Ascending aorta (tissue), 2 donors: Measurements from ENCODE around the gene ARHGAP15. TPM values are rescaled to one million over a fixed set of nuclear protein-coding genes. Genes with fewer than 3 reads are reported as not detected.
A peak's percentile ranks its signal among the peaks of the same experiment; 100 is the strongest.

Experiments used
- DNase-seq, 2 donors: peaks; one replicate each; pipeline ENCODE4 v3.0.0-alpha.2; 2019; ENCODE audit warnings: low spot score in 2 of 2
- H3K27ac ChIP-seq, 2 donors: fragments of 200-600 bp; sonication (generic); one replicate each; pipeline ENCODE4 v1.5.1; 2016 to 2017; ENCODE audit warnings: mild to moderate bottlenecking in 1 of 2
- H3K27me3 ChIP-seq: fragments of 200-600 bp; sonication (generic); one replicate; pipeline ENCODE4 v1.5.1; 2017
- H3K36me3 ChIP-seq, 2 donors: fragments of 200-600 bp; sonication (generic); one replicate each; pipeline ENCODE4 v1.5.1; 2016
- H3K4me1 ChIP-seq, 2 donors: fragments of 200-600 bp; sonication (generic); one replicate each; pipeline ENCODE4 v1.5.1; 2016 to 2017; ENCODE audit warnings: mild to moderate bottlenecking in 1 of 2
- H3K4me3 ChIP-seq, 2 donors: fragments of 200-600 bp; sonication (generic); one replicate each; pipeline ENCODE4 v1.5.1; 2016 to 2017; ENCODE audit warnings: mild to moderate bottlenecking in 1 of 2
- H3K9me3 ChIP-seq, 2 donors: fragments of 200-600 bp; sonication (generic); one replicate each; pipeline ENCODE4 v1.5.1; 2016
- CTCF ChIP-seq, 3 experiments: fragments of 200-600 bp in 2 of 3; fragments of 450-650 bp in 1 of 3; sonication (generic) in 2 of 3; IDR thresholded peaks; one replicate each; pipeline ENCODE4 v1.5.1; 2016 to 2019; ENCODE audit warnings: antibody characterized with exemption in 3 of 3, mild to moderate bottlenecking in 1 of 3, moderate library complexity in 1 of 3
- intact Hi-C: fragments of 100-400 bp; cut with DNase I; formaldehyde crosslinking; loops from one replicate; pipeline ENCODE4 v1.15.1; 2023
- total RNA-seq: library from RNA; depleted of rRNA; stranded (reverse); fragments of >200 nt; gene quantifications from one replicate; pipeline ENCODE4 v1.1.0, GENCODE V29; 2016

ARHGAP15 gene
- total RNA-seq, 1 donor from 2014 or later = 1.4 TPM

- DNase-seq = no peak
- Histone ChIP-seq H3K27me3 (no peaks in the 10 kb centered on the region), H3K4me3 (no peak overlapping the region), H3K27ac (no peak overlapping the region), H3K36me3 (no peaks in the 10 kb centered on the region), H3K4me1 (no peaks in the 10 kb centered on the region), H3K9me3 (no peaks in the 10 kb centered on the region)
- no peak for TF ChIP-seq CTCF (IDR thresholded peaks at IDR 0.05)
- intact Hi-C loops = loop anchor here (2.0 kb wide), 1 partner anchor 57 kb away; no protein-coding TSS in a partner anchor
Measured at GRCh38 chr2:143204062-143204461, 74.8 kb downstream of the ARHGAP15 start.

- Histone ChIP-seq H3K4me3 (no peak overlapping the region), H3K9me3 (no peaks in the 10 kb centered on the region), H3K4me1 (peaks cover 0 to 3% of the 10 kb centered on the region in 2 donors), H3K27ac (no peak overlapping the region), H3K27me3 (no peaks in the 10 kb centered on the region), H3K36me3 (no peaks in the 10 kb centered on the region)
- peak in 1 of 3 experiments; percentile 39 for TF ChIP-seq CTCF (IDR thresholded peaks at IDR 0.05)
- intact Hi-C loops = loop anchor here (2.0 kb wide), 1 partner anchor 56 kb away; no protein-coding TSS in a partner anchor
- DNase-seq = no peak
Measured at GRCh38 chr2:143205106-143205764, 76.0 kb downstream of the ARHGAP15 start.

GRCh38 chr2:143209570-143210445, 80.6 kb downstream of the ARHGAP15 start:
- Histone ChIP-seq H3K36me3 (no peaks in the 10 kb centered on the region), H3K4me3 (no peak overlapping the region), H3K27ac (no peak overlapping the region), H3K4me1 (peaks cover 0 to 6% of the 10 kb centered on the region in 2 donors), H3K27me3 (no peaks in the 10 kb centered on the region), H3K9me3 (no peaks in the 10 kb centered on the region)
- intact Hi-C loops = no loop called here
- no peak for DNase-seq
- no peak for TF ChIP-seq CTCF (IDR thresholded peaks at IDR 0.05)

- intact Hi-C loops = no loop called here
- no peak for DNase-seq
- no peak for TF ChIP-seq CTCF (IDR thresholded peaks at IDR 0.05)
- Histone ChIP-seq H3K36me3 (no peaks in the 10 kb centered on the region), H3K27ac (no peak overlapping the region), H3K9me3 (no peaks in the 10 kb centered on the region), H3K4me3 (no peak overlapping the region), H3K4me1 (peaks cover 0 to 6% of the 10 kb centered on the region in 2 donors), H3K27me3 (no peaks in the 10 kb centered on the region)
Measured at GRCh38 chr2:143210446-143210819, 81.2 kb downstream of the ARHGAP15 start.

- Histone ChIP-seq H3K9me3 (no peaks in the 10 kb centered on the region), H3K4me1 (peaks cover 0 to 1% of the 10 kb centered on the region in 2 donors), H3K27ac (no peak overlapping the region), H3K36me3 (no peaks in the 10 kb centered on the region), H3K4me3 (no peak overlapping the region), H3K27me3 (no peaks in the 10 kb centered on the region)
- intact Hi-C loops = no loop called here
- TF ChIP-seq CTCF (IDR thresholded peaks at IDR 0.05) = no peak
- DNase-seq = no peak
Measured at GRCh38 chr2:143217512-143218115, 88.4 kb downstream of the ARHGAP15 start.
